ENCODE data around the gene PFN3. TPM values are rescaled to one million over a fixed set of nuclear protein-coding genes. Genes with fewer than 3 reads are reported as not detected.

Gene PFN3
- total RNA-seq, 2 experiments from 2014 or later: not detected

DNA sequence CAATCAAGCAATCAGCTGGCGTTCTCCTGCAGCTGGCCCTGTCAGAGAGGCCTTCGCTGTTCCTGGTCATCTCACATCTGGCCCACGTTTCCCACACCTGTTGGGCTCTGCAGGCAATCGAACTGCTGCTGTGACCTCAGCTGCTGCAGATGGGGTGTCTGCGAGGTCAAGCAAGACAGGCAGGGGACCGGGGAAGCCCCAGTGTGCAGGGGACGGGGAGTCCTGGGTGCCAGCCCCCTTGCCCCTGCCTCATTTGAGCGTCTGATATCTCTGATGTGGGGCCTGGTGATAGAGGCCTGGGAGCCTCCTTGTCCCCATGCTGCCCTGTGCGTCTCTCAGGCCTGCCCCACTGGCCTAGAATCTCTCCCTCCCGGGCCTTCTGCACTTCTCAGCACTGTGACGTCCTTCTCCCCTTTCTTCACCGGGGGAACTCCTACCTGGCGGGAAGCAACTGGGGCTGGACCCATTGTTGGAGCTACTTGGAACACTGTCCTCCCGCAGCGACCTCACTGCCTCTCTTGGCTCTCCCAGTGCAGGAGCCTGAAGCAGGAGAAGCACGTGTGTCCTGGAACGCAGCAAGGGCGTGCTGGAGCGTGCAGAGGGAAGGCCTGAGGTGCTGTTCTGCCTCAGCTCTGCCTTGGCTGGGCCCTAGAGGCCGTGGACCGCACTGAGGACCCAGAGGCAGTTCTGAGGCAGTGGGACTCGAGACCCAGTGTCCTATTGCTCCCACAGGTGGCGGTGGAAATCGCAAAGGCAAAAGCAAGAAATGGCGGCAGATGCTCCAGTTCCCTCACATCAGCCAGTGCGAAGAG is 29.9 kb upstream of the PFN3 start:
- peaks cover 92% of the 10 kb centered on the region for H3K4me1 ChIP-seq (ENCODE audit: insufficient read depth, low read length)
- intact Hi-C loops (cut with DNase I, micrococcal nuclease): loop anchor here in 1 of 2 experiments (2.0 kb wide), 1 partner anchor 14 kb away; no protein-coding TSS in a partner anchor
- peaks cover 79% of the 10 kb centered on the region for H3K36me3 Mint-ChIP-seq (ENCODE audit: low read depth)
- H3K36me3 ChIP-seq (ENCODE audit: insufficient read depth, low read length): peaks cover 68% of the 10 kb centered on the region
- DNase-seq (peak in 3 of 14 experiments; percentile 33 to 47 (median 38)), ATAC-seq (ENCODE audit: poor library complexity) (no peak)
- H3K4me3 ChIP-seq (ENCODE audit: low read length): peak overlapping the region; percentile 65
- peak overlapping the region; percentile 96 for H3K27ac Mint-ChIP-seq
- ChIA-PET POLR2A (interaction anchor here (1.1 to 12.6 kb wide), 6 partner anchors 13 to 120 kb away, joined by 3 to 661 read pairs (median 106); partner anchors contain the start of genes F12, LMAN2 and PRR7), CTCF (interaction anchor here (1.0 to 9.3 kb wide), 7 partner anchors 9 to 27 kb away, joined by 3 to 82 read pairs (median 5); no protein-coding TSS in a partner anchor)
- peaks cover 71% of the 10 kb centered on the region for H3K4me1 Mint-ChIP-seq (ENCODE audit: low read depth)
- H3K27me3 Mint-ChIP-seq: no peaks in the 10 kb centered on the region
- H3K9me3 ChIP-seq (ENCODE audit: control insufficient read depth in 1 of 2, insufficient read depth in 1 of 2, low read length in 2 of 2): no peaks in the 10 kb centered on the region
- H3K27me3 ChIP-seq (ENCODE audit: control insufficient read depth in 1 of 2, insufficient read depth in 2 of 2, low read length in 2 of 2): no peaks in the 10 kb centered on the region
- peak overlapping the region; percentile 87 to 92 for H3K27ac ChIP-seq (ENCODE audit: low read depth in 1 of 2, low read length in 2 of 2)
- no peaks in the 10 kb centered on the region for H3K9me3 Mint-ChIP-seq
- peak overlapping the region; percentile 95 for H3K4me3 Mint-ChIP-seq
- TF ChIP-seq, protein P1, sequence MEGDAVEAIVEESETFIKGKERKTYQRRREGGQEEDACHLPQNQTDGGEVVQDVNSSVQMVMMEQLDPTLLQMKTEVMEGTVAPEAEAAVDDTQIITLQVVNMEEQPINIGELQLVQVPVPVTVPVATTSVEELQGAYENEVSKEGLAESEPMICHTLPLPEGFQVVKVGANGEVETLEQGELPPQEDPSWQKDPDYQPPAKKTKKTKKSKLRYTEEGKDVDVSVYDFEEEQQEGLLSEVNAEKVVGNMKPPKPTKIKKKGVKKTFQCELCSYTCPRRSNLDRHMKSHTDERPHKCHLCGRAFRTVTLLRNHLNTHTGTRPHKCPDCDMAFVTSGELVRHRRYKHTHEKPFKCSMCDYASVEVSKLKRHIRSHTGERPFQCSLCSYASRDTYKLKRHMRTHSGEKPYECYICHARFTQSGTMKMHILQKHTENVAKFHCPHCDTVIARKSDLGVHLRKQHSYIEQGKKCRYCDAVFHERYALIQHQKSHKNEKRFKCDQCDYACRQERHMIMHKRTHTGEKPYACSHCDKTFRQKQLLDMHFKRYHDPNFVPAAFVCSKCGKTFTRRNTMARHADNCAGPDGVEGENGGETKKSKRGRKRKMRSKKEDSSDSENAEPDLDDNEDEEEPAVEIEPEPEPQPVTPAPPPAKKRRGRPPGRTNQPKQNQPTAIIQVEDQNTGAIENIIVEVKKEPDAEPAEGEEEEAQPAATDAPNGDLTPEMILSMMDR (IDR thresholded peaks at IDR 0.05): no peak

DNA sequence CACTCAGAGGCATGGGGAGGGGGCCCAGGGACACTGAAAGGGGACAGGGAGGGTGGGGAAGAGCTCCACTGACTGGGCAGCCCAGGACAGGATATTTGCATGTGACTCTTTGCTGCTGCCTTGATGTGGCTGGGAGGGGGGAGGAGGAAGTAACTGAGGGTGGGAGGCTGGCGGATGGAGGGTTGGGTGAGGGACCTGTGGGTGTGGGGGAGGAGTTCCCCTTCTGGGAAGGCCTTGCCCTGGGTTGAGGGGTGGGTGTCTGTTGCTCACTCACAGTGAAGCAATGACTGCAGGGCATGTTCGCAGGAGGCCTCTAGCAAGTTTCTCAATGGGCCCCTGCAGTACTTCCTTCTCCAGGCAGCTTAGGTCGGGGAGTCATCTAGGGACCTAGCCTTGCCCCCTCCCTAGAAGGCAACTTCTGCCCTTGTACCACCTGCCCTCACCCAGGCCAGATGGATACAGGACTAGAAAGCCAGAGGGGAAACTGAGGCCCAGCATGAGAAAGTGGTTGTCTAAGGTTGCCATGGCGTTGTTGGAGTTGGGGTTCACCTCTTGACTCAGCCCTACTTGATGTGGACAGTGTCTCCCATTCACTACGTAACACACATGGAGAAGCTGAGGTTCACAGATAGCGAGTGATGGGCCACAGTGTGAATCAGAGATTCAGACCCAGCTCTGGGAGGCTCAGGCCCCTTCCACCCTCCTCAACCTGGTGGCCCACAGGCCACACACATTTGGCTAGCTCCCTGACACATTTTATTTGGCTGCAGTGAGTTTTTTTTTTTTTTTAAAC is 29.0 kb upstream of the PFN3 start:
- no peaks in the 10 kb centered on the region for H3K27me3 ChIP-seq (ENCODE audit: control insufficient read depth in 1 of 2, insufficient read depth in 2 of 2, low read length in 2 of 2)
- Mint-ChIP-seq H3K36me3 (ENCODE audit: low read depth) (peaks cover 70% of the 10 kb centered on the region), H3K27ac (peak overlapping the region; percentile 96), H3K9me3 (no peaks in the 10 kb centered on the region), H3K4me1 (ENCODE audit: low read depth) (peaks cover 70% of the 10 kb centered on the region), H3K27me3 (no peaks in the 10 kb centered on the region), H3K4me3 (peak overlapping the region; percentile 95)
- ATAC-seq (ENCODE audit: poor library complexity): peak; percentile 31
- H3K4me3 ChIP-seq (ENCODE audit: low read length): peak overlapping the region; percentile 65
- H3K27ac ChIP-seq (ENCODE audit: low read depth in 1 of 2, low read length in 2 of 2): peak overlapping the region; percentile 87 to 92
- intact Hi-C loops (cut with DNase I, micrococcal nuclease): loop anchor here (1.0 to 2.0 kb wide), 2 partner anchors 15 to 39 kb away; no protein-coding TSS in a partner anchor
- peaks cover 92% of the 10 kb centered on the region for H3K4me1 ChIP-seq (ENCODE audit: insufficient read depth, low read length)
- TF ChIP-seq, protein P1 (IDR thresholded peaks at IDR 0.05): no peak
- ChIA-PET POLR2A (interaction anchor here (0.8 to 12.6 kb wide), 7 partner anchors 14 to 78 kb away, joined by 3 to 661 read pairs (median 10); partner anchors contain the start of genes F12, LMAN2, PDLIM7 and PRR7), CTCF (interaction anchor here (1.0 to 9.3 kb wide), 7 partner anchors 16 to 40 kb away, joined by 3 to 82 read pairs (median 5); no protein-coding TSS in a partner anchor)
- H3K9me3 ChIP-seq (ENCODE audit: control insufficient read depth in 1 of 2, insufficient read depth in 1 of 2, low read length in 2 of 2): no peaks in the 10 kb centered on the region
- H3K36me3 ChIP-seq (ENCODE audit: insufficient read depth, low read length): peaks cover 59% of the 10 kb centered on the region
- DNase-seq: peak in 13 of 14 experiments; percentile 73 to 95 (median 83)

Measured in CD4-positive, alpha-beta T cell (primary cell).